Posterior vena cava (tissue), 2 donors: Measurements from ENCODE around the gene RASSF8. TPM values are rescaled to one million over a fixed set of nuclear protein-coding genes. Genes with fewer than 3 reads are reported as not detected.

Source experiments
- DNase-seq: peaks from one replicate; pipeline ENCODE4 v3.0.0-alpha.2; 2020; ENCODE audit warnings: low spot score
- intact Hi-C, 2 donors: fragments of 100-400 bp; cut with DNase I; formaldehyde crosslinking; loops; one replicate each; pipeline versions ENCODE4 v1.14.1 to v1.14.2; 2022 to 2023
- total RNA-seq, 2 donors: library from RNA; stranded (reverse); fragmentation: NEBNext Ultra II Directional; extraction: Animal tissue kit (Norgen Biotek cat#: 25700); gene quantifications; one replicate each; pipeline ENCODE4 v1.2.1, GENCODE V29; 2021
- donor health status: DM: yes; HTN: yes; CAD: no.
- donor health status: DM: yes; HTN: yes; CAD: no.

The RASSF8 gene
- total RNA-seq, 2 donors from 2014 or later, result 74.5 to 113 TPM

DNA sequence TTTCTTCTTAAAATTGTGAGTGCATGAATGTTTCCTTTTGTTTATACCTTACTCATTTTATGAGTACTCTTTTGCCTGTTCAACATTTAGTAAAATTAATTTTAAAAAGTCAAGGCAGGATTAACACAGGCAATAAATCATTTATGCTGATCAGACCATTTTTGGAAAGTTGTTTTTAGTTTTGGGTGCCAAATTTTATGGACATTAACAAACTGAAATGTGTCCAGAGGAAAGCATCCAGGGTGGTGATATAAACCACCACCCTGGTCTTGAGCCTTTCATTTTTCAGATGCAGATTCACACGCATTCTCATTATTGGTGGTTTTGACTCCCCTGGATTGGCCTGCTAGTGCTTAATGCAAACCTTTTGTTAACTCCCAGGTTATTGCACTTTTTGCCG lies 26.3 kb downstream of the RASSF8 start:
- intact Hi-C loops, result no loop called here
- no peak for DNase-seq

GRCh38 chr12:25985316-25986175 lies 27.1 kb downstream of the RASSF8 start:
- intact Hi-C loops, result no loop called here
- DNase-seq, result no peak

GRCh38 chr12:25986180-25986579 lies 27.7 kb downstream of the RASSF8 start:
- DNase-seq, result no peak
- intact Hi-C loops, result no loop called here

DNA sequence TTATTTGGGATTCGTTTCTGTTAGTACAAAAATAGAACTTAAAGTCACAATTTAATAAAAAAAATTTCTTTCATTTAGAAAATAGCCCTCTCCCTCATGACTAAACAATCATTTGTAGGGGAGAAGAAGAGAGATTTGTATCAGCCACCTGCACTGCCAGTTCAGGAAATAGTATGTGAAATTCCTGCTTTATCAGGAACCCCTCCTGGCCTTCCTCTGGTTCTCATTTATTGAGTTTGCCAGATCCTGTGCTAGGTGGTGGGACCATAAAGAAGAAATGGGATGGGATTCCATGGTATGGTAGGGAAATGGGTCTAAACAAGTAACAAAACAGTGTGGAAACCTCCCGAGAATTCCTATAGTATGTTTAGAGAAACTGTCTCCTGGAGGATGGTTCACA lies 30.0 kb downstream of the RASSF8 start:
- DNase-seq, result no peak
- intact Hi-C loops, result no loop called here

GRCh38 chr12:25990495-25990894 lies 32.0 kb downstream of the RASSF8 start:
- DNase-seq, result no peak
- intact Hi-C loops, result no loop called here

- intact Hi-C loops, result no loop called here
- DNase-seq, result no peak
Measured at GRCh38 chr12:25992026-25992782, 33.7 kb downstream of the RASSF8 start.

- DNase-seq, result no peak
- intact Hi-C loops, result no loop called here
Measured at GRCh38 chr12:25993901-25994651, 35.6 kb downstream of the RASSF8 start.

- intact Hi-C loops, result no loop called here
Measured at GRCh38 chr12:25994901-25995625, 36.6 kb downstream of the RASSF8 start.

GRCh38 chr12:25995906-25996305 lies 37.4 kb downstream of the RASSF8 start:
- intact Hi-C loops, result no loop called here
- no peak for DNase-seq

More at GRCh38 chr12:25994901-25995625, 36.6 kb downstream of the RASSF8 start:
- no peak for DNase-seq

GRCh38 chr12:25996677-25997076 lies 38.2 kb downstream of the RASSF8 start:
- DNase-seq, result no peak
- intact Hi-C loops, result no loop called here

DNA sequence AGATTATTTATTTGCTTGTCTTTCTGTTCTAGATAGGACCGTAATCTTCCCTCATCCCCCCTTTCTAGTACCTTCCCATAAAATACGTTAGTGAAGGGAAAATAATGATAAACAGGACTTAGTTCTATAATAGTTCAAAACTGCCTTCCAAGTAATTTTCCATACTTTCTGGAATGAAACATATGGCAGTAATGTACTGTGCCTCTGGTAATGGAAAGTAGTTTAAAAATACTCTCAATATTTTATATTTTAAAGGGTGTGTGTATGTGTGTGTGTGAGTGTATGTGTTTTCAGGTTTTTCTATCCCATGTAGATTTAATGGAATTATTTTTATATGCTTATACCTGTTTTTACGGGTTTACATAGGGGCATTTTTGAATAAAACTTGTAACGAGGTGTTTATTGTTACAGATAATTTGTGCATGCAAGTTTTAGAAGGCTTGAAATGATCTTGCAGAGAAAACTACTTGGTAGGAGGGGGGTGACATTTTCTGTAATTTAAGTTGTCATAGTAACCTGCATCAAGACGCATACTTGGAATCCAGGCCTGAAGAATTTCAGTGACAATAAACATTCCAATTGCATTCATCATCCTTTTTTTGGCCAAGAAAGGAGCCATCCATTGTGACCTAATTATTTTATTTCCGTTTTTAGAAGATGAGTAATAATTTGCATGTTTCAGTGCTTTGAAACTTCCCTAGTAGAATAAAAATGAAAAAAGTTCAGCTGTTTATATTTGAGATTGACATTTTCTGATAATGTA lies 38.9 kb downstream of the RASSF8 start:
- DNase-seq, result no peak
- intact Hi-C loops, result no loop called here

GRCh38 chr12:26000898-26001297 lies 42.4 kb downstream of the RASSF8 start:
- intact Hi-C loops, result no loop called here
- no peak for DNase-seq

DNA sequence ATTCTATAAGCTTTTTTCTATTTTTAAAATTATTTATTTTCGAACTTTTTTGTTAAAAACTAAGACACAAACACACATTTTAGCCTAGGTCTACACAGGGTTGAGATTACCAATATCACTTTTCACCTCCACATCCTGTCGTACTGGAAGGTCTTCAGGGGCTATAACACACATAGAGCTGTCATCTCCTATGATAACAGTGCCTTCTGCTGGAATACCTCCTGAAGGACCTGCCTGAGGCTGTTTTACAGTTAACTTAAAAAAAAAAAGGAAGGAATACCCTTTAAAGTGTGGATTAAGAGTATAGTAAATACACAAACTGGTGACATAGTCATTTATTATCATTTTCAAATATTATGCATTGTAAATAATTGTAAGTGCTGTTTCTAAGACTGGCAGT lies 43.0 kb downstream of the RASSF8 start:
- intact Hi-C loops, result no loop called here
- no peak for DNase-seq

GRCh38 chr12:26003065-26003464 lies 44.6 kb downstream of the RASSF8 start:
- intact Hi-C loops, result no loop called here
- no peak for DNase-seq

DNA sequence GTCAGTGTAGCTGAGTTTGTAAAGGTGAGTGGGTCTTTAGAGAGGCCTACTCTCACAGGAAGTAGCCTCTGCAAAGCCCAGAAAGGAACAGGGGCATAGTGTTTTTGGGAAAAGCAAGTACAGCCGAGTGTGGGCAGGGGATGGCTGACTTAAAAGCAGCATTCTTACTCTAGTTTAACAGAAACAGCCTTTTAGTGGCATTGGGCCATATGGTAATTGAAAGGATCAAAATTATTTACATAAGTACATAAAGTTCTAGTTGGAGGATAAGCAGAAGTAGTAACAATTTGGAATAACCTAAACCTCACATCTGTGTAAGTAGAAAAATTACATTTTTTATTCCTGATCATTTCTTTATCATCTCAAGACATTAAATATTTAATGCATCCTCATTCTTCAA lies 49.1 kb downstream of the RASSF8 start:
- intact Hi-C loops, result no loop called here
- no peak for DNase-seq

- no peak for DNase-seq
- intact Hi-C loops, result no loop called here
Measured at GRCh38 chr12:26009593-26009992, 51.1 kb downstream of the RASSF8 start.

DNA sequence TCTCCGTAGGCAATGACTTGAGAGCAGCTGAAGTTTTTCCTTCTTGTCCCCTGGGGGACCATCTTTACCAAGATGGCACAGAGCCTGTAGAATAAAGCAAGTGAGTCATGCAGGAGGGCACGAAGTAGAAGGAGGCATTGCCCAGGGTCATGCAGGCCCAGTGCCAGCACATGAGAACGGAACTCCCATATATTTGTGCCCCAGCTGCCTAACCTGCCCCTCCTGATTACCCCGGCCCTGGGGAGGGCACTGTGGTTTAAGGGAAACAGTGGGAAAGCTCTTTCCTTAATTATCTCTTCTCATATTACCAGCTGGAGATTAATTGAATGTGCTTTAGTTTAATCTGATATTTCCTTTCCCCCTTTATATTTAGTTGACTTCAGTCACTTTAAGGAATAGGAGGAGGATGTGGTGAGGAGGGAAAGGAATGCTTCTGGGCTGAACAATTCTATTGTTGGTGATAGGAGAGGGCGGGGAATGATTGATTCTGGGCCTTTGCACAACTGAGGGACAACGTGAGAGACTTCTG lies 51.9 kb downstream of the RASSF8 start:
- intact Hi-C loops, result loop anchor here in 1 of 2 donors (5.0 kb wide), 1 partner anchor 38 kb away; no protein-coding TSS in a partner anchor
- no peak for DNase-seq

DNA sequence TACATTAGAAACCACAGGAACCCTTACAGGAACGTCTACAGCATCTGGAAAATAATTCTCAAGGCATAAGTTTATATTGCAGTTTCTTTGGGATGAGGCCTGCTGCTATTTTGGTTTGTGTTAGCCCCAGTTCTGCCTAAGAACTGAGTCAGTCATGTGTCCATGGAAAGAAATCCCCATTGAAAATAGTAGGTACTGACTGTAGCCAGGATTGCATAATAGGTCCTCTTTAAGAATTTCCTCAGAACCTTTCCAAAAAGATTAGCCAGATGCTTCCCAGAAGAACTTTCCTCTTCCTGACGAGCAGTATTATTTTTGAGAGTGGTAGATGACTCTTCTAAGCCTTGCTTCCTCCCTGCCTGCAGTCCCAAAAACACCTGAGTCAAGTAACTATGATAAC lies 52.6 kb downstream of the RASSF8 start:
- no peak for DNase-seq

More for the DNA sequence above, 52.6 kb downstream of the RASSF8 start:
- intact Hi-C loops, result loop anchor here in 1 of 2 donors (5.0 kb wide), 1 partner anchor 39 kb away; no protein-coding TSS in a partner anchor
